Pulmonary artery endothelial cell (primary cell): ENCODE data around the gene RGS7. TPM values are rescaled to one million over a fixed set of nuclear protein-coding genes. Genes with fewer than 3 reads are reported as not detected.
"Not testable (repeated sequence)": the region's sequence is repeated elsewhere in the genome, so short reads cannot be mapped to it uniquely, and the experiment has no call there.

Experiments used
- DNase-seq: peaks from one replicate; pipeline ENCODE4 v3.0.0-alpha.2; 2011; ENCODE audit warnings: low read depth, low spot score
- total RNA-seq: library from RNA; depleted of rRNA; stranded (reverse); fragments of >200 nt; gene quantifications from 2 replicates; pipeline ENCODE4 v1.2.3, GENCODE V29; 2014

The RGS7 gene
- total RNA-seq, 1 donor from 2014 or later: 0.40 TPM

GRCh38 chr1:241332037-241332409 lies 25.0 kb downstream of the RGS7 start:
- no peak for DNase-seq

- DNase-seq: no peak
Measured at GRCh38 chr1:241331328-241332036, 25.5 kb downstream of the RGS7 start.

GRCh38 chr1:241330619-241331327 lies 26.2 kb downstream of the RGS7 start:
- DNase-seq: no peak

- no peak for DNase-seq
Measured at GRCh38 chr1:241325456-241325855, 31.5 kb downstream of the RGS7 start.

GRCh38 chr1:241323514-241324195 lies 33.4 kb downstream of the RGS7 start:
- DNase-seq: peak; percentile 10

GRCh38 chr1:241317676-241318075 lies 39.3 kb downstream of the RGS7 start:
- no peak for DNase-seq

GRCh38 chr1:241316372-241316771 lies 40.6 kb downstream of the RGS7 start:
- DNase-seq: no peak

- no peak for DNase-seq
Measured at GRCh38 chr1:241311056-241311746, 45.8 kb downstream of the RGS7 start.

- DNase-seq: no peak
Measured at GRCh38 chr1:241310451-241310850, 46.6 kb downstream of the RGS7 start.

GRCh38 chr1:241309651-241310050 lies 47.4 kb downstream of the RGS7 start:
- DNase-seq: no peak

- DNase-seq: no peak
Measured at GRCh38 chr1:241308471-241308870, 48.5 kb downstream of the RGS7 start.

- DNase-seq: no peak
Measured at GRCh38 chr1:241308011-241308410, 49.0 kb downstream of the RGS7 start.

GRCh38 chr1:241306125-241306790 lies 50.7 kb downstream of the RGS7 start:
- no peak for DNase-seq

GRCh38 chr1:241302024-241302423 lies 55.0 kb downstream of the RGS7 start:
- not testable (repeated sequence) for DNase-seq

- DNase-seq: no peak
Measured at GRCh38 chr1:241299347-241299746, 57.7 kb downstream of the RGS7 start.

- no peak for DNase-seq
Measured at GRCh38 chr1:241292973-241293372, 64.0 kb downstream of the RGS7 start.

GRCh38 chr1:241291548-241291947 lies 65.5 kb downstream of the RGS7 start:
- not testable (repeated sequence) for DNase-seq

GRCh38 chr1:241286486-241286885 lies 70.5 kb downstream of the RGS7 start:
- DNase-seq: no peak

- DNase-seq: no peak
Measured at GRCh38 chr1:241276391-241276790, 80.6 kb downstream of the RGS7 start.

GRCh38 chr1:241275981-241276380 lies 81.0 kb downstream of the RGS7 start:
- no peak for DNase-seq

- DNase-seq: no peak
Measured at GRCh38 chr1:241275226-241275625, 81.8 kb downstream of the RGS7 start.
